ENCODE measurements around the gene STC2. TPM values are rescaled to one million over a fixed set of nuclear protein-coding genes. Genes with fewer than 3 reads are reported as not detected.
A peak's percentile ranks its signal among the peaks of the same experiment; 100 is the strongest.

Gene STC2
- polyA plus RNA-seq, 2 of the 4 experiments (the other 2 are of a cell fraction), result 45.2 to 46.1 TPM

- no peak for TF ChIP-seq ESRRA (IDR thresholded peaks at IDR 0.05; ENCODE audit: borderline replicate concordance, low read length)
- TF ChIP-seq CHD4 (IDR thresholded peaks at IDR 0.05; ENCODE audit: borderline replicate concordance), result no peak
- peak; percentile 84 to 93 for TF ChIP-seq RAD21 (conservative IDR thresholded peaks at IDR 0.05 in 1 of 2, IDR thresholded peaks at IDR 0.05 in 1 of 2)
- peak; percentile 73 for TF ChIP-seq CTCF (IDR thresholded peaks at IDR 0.05)
- TF ChIP-seq MYC (IDR thresholded peaks at IDR 0.05; ENCODE audit: borderline replicate concordance, low read length), result peak; percentile 60; the same call in 1 of the 2 replicates
Measured at GRCh38 chr5:173331956-173332479, 3.8 kb upstream of the STC2 start (continued).

- DNase-seq (ENCODE audit: low read depth in 1 of 2, low spot score in 1 of 2) (no peak), ATAC-seq (no peak), FAIRE-seq (no peak)
- Histone ChIP-seq H3K27ac (peak overlapping the region; percentile 88 to 97; a peak in 5 of 6 replicates), H3K9me3 (no peaks in the 10 kb centered on the region), H3K4me2 (no peak overlapping the region), H3K4me3 (no peak overlapping the region), H3K4me1 (peaks cover 23% of the 10 kb centered on the region)
- ChIA-PET POLR2A (interaction anchor here (1.0 kb wide), 1 partner anchor 15 kb away, joined by 3 read pairs; no protein-coding TSS in a partner anchor), CTCF (interaction anchor here (0.5 to 9.5 kb wide), 20 partner anchors 8 to 633 kb away, joined by 3 to 129 read pairs (median 4); no protein-coding TSS in a partner anchor)
- TF ChIP-seq MAZ (IDR thresholded peaks at IDR 0.05; ENCODE audit: borderline replicate concordance, low read depth, low read length) (no peak), HOXB13 (CRISPR knock-in tag; IDR thresholded peaks at IDR 0.05; ENCODE audit: low read depth) (no peak), BCL3 (IDR thresholded peaks at IDR 0.05) (no peak), ZC3H11A (IDR thresholded peaks at IDR 0.05) (no peak), FOSL2 (IDR thresholded peaks at IDR 0.05) (no peak), FOSL2 (CRISPR knock-in tag; IDR thresholded peaks at IDR 0.05) (no peak), JUN (IDR thresholded peaks at IDR 0.05) (no peak)
- 96% methylated on average over 4 of the region's 4 CpGs for WGBS (ENCODE audit: missing lambda C conversion rate)
Measured at GRCh38 chr5:173331287-173331686, 3.1 kb upstream of the STC2 start.

- peaks cover 28% of the 10 kb centered on the region for H3K4me1 ChIP-seq
- POLR2A ChIA-PET, result interaction anchor here (0.7 to 2.6 kb wide), 5 partner anchors 10 to 403 kb away, joined by 3 to 8 read pairs (median 3); no protein-coding TSS in a partner anchor
- ATAC-seq (no peak), FAIRE-seq (no peak), DNase-seq (ENCODE audit: low read depth in 1 of 2, low spot score in 1 of 2) (no peak)
- no peaks in the 10 kb centered on the region for H3K9me3 ChIP-seq
- CTCF ChIA-PET, result interaction anchor here (0.6 to 9.5 kb wide), 15 partner anchors 9 to 980 kb away, joined by 3 to 129 read pairs (median 3); partner anchors contain the start of gene BOD1
- peak overlapping the region; percentile 88 to 97 for H3K27ac ChIP-seq
- H3K4me2 ChIP-seq, result peak overlapping the region; percentile 86
- TF ChIP-seq CEBPB (IDR thresholded peaks at IDR 0.05) (no peak), EHMT2 (IDR thresholded peaks at IDR 0.05; ENCODE audit: low read depth) (no peak), HMGXB4 (CRISPR knock-in tag; IDR thresholded peaks at IDR 0.05; ENCODE audit: borderline replicate concordance) (no peak), HOXB13 (CRISPR knock-in tag; IDR thresholded peaks at IDR 0.05; ENCODE audit: low read depth) (no peak), HES2 (IDR thresholded peaks at IDR 0.05) (no peak), SMC3 (IDR thresholded peaks at IDR 0.05) (no peak), JUN (IDR thresholded peaks at IDR 0.05) (no peak), RAD21 (conservative IDR thresholded peaks at IDR 0.05 in 1 of 2, IDR thresholded peaks at IDR 0.05 in 1 of 2) (no peak), RFX5 (IDR thresholded peaks at IDR 0.05) (no peak), HOXB5 (CRISPR knock-in tag; IDR thresholded peaks at IDR 0.05) (no peak), MAX (IDR thresholded peaks at IDR 0.05) (no peak)
- H3K4me3 ChIP-seq, result peak overlapping the region; percentile 87; the same call in 2 of the 3 replicates
- WGBS (ENCODE audit: missing lambda C conversion rate), result 80% methylated on average over 8 of the region's 8 CpGs
Measured at GRCh38 chr5:173330338-173331206, 2.4 kb upstream of the STC2 start.

Measured in A549 (cell line).